CD4-positive, alpha-beta memory T cell (primary cell): ENCODE measurements around the gene PPIL6. TPM values are rescaled to one million over a fixed set of nuclear protein-coding genes. Genes with fewer than 3 reads are reported as not detected.

Experiments used
- CTCF ChIA-PET: fragments of 350-600 bp; sonication (Branson Sonifier 250); formaldehyde crosslinking; loops from one replicate; lab custom pipeline; 2021; ENCODE audit warnings: inconsistent platforms; ENCODE audit not compliant: partially characterized antibody; lab: Charles Lee
- POLR2A ChIA-PET: fragments of 350-600 bp; sonication (Branson Sonifier 250); formaldehyde crosslinking; loops from one replicate; lab custom pipeline; 2021; ENCODE audit not compliant: partially characterized antibody; lab: Charles Lee
- DNase-seq, 5 donors: peaks; one replicate each; pipeline versions ENCODE4 v3.0.0 to v3.0.0-alpha.2; 2020 to 2022; ENCODE audit warnings: mixed read lengths in 1 of 5
- H3K27ac ChIP-seq: one replicate; pipeline ENCODE4 v1.7.0; 2013; ENCODE audit warnings: low read depth, low read length
- H3K27me3 ChIP-seq: 2 replicates; pipeline ENCODE4 v1.7.0; 2013; ENCODE audit warnings: mild to moderate bottlenecking, low read length, moderate library complexity; ENCODE audit not compliant: insufficient read depth
- H3K36me3 ChIP-seq: 2 replicates; pipeline ENCODE4 v1.7.0; 2013; ENCODE audit warnings: mild to moderate bottlenecking, low read length, moderate library complexity; ENCODE audit not compliant: insufficient read depth
- H3K4me1 ChIP-seq: 2 replicates; pipeline ENCODE4 v1.7.0; 2013; ENCODE audit warnings: mild to moderate bottlenecking, low read length, moderate library complexity; ENCODE audit not compliant: insufficient read depth
- H3K4me3 ChIP-seq, 2 donors: one replicate each; pipeline ENCODE4 v1.7.0; 2013; ENCODE audit warnings: low read length in 2 of 2, mild to moderate bottlenecking in 1 of 2
- H3K9me3 ChIP-seq, 2 donors: one replicate each; pipeline ENCODE4 v1.7.0; 2013; ENCODE audit warnings: low read length in 2 of 2, control low read depth in 1 of 2; ENCODE audit not compliant: control insufficient read depth in 1 of 2
- H3K27ac Mint-ChIP-seq, 7 donors: one replicate each; pipeline ENCODE4 v1.8.0; 2020 to 2021; ENCODE audit warnings: mixed read lengths in 7 of 7, mild to moderate bottlenecking in 6 of 7, inconsistent platforms in 3 of 7, moderate library complexity in 3 of 7
- H3K27me3 Mint-ChIP-seq, 2 donors: one replicate each; pipeline ENCODE4 v1.8.0; 2020 to 2021; ENCODE audit warnings: mixed read lengths in 2 of 2
- H3K36me3 Mint-ChIP-seq, 2 donors: one replicate each; pipeline ENCODE4 v1.8.0; 2020 to 2021; ENCODE audit warnings: mixed read lengths in 2 of 2, inconsistent platforms in 1 of 2, mild to moderate bottlenecking in 1 of 2
- H3K4me1 Mint-ChIP-seq, 4 donors: one replicate each; pipeline ENCODE4 v1.8.0; 2020 to 2021; ENCODE audit warnings: mixed read lengths in 4 of 4, mild to moderate bottlenecking in 1 of 4
- H3K4me3 Mint-ChIP-seq, 8 donors: one replicate each; pipeline ENCODE4 v1.8.0; 2020 to 2021; ENCODE audit warnings: mixed read lengths in 8 of 8, mild to moderate bottlenecking in 7 of 8, moderate library complexity in 6 of 8, inconsistent platforms in 3 of 8
- H3K9me3 Mint-ChIP-seq, 8 donors: one replicate each; pipeline ENCODE4 v1.8.0; 2020 to 2021; ENCODE audit warnings: mixed read lengths in 8 of 8, mild to moderate bottlenecking in 5 of 8, inconsistent platforms in 3 of 8, moderate library complexity in 1 of 8
- intact Hi-C: fragments of 100-400 bp; cut with micrococcal nuclease; formaldehyde crosslinking; loops from one replicate; pipeline ENCODE4 v1.15.1; 2023
- polyA plus RNA-seq, 2 donors: library from polyadenylated mRNA; unstranded; fragments of 300-500 nt; fragmentation: Illumina TruSeq; gene quantifications; one replicate each; pipeline ENCODE4 v1.2.3, GENCODE V29; 2021
- total RNA-seq, 2 experiments: library from RNA; stranded (reverse); gene quantifications; one replicate each; pipeline ENCODE4 v1.2.3, GENCODE V29; 2021

Gene PPIL6
- total and polyA plus RNA-seq, 4 experiments from 2014 or later = 0.33 to 0.52 (median 0.37) TPM

DNA sequence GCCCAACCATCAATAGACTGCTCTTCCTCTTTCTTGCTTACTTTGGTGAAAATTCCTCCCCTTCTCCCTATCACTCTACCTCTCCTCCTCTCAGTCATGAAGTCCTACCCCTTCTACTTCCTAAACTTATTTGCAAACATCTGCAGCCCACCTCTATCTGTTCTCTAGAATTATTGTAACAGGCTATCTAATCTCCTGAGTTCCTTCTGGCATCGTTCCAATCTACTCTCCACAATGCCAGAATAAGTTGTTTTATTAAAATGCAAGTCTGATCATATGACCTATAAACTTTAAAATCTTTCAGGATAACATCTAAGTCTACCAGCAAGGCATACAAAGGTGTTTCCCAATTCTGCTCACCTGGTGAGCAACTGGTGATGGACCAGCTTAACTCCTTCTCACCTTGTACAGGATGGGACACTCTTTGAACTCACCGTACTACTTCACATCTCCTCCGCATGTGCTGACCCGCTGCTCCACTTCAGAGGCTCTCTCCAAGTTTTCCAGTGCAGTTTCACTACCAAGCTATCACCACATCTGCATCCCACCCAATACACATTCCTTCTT is 66.0 kb downstream of the PPIL6 start:
- no peaks in the 10 kb centered on the region for H3K27me3 ChIP-seq
- POLR2A ChIA-PET = interaction anchor here (1.1 to 2.8 kb wide), 2 partner anchors 8 to 24 kb away, joined by 3 to 18 read pairs; partner anchors contain the start of gene CD164
- H3K36me3 Mint-ChIP-seq = peaks cover 64 to 84% of the 10 kb centered on the region in 2 donors
- CTCF ChIA-PET = interaction anchor here (1.5 to 4.6 kb wide), 3 partner anchors 9 to 187 kb away, joined by 4 to 17 read pairs (median 4); partner anchors contain the start of gene CD164
- H3K4me3 ChIP-seq = no peak overlapping the region
- no peaks in the 10 kb centered on the region for H3K27me3 Mint-ChIP-seq
- H3K9me3 ChIP-seq = no peaks in the 10 kb centered on the region
- H3K36me3 ChIP-seq = peaks cover 60% of the 10 kb centered on the region
- H3K27ac Mint-ChIP-seq = peak overlapping the region; percentile 22 to 89 (median 73)
- no peak for DNase-seq
- H3K4me3 Mint-ChIP-seq = peak overlapping the region in 6 of 8 donors; percentile 5 to 62 (median 51)
- H3K9me3 Mint-ChIP-seq = no peaks in the 10 kb centered on the region
- H3K27ac ChIP-seq = no peak overlapping the region
- H3K4me1 ChIP-seq = peaks cover 73% of the 10 kb centered on the region
- intact Hi-C loops = no loop called here
- H3K4me1 Mint-ChIP-seq = peaks cover 57 to 89% (median 70%) of the 10 kb centered on the region in 4 donors

DNA sequence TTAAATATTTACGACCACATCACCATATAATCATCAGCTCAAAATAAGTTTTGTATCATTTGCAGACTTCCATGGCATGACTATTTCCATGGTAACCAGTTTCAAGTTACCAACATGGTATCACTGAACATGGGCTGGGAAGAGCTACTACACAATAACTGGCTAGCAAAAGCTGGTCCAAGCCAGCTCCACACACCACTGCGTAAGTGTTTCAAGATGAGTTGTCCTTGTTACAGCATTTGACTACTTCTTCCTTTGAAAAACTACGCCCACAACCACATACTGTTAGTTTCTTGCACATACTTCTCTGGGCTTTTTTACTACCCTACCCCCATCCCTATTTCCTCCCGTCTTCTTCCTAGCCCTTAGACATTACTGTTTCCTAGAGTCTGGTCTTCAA is 66.7 kb downstream of the PPIL6 start:
- Histone ChIP-seq H3K36me3 (peaks cover 62% of the 10 kb centered on the region), H3K4me1 (peaks cover 66% of the 10 kb centered on the region), H3K27ac (no peak overlapping the region), H3K27me3 (no peaks in the 10 kb centered on the region), H3K9me3 (no peaks in the 10 kb centered on the region), H3K4me3 (no peak overlapping the region)
- no peaks in the 10 kb centered on the region for H3K9me3 Mint-ChIP-seq
- CTCF ChIA-PET = interaction anchor here (0.8 to 4.6 kb wide), 4 partner anchors 9 to 186 kb away, joined by 3 to 17 read pairs (median 4); partner anchors contain the start of gene CD164
- peak overlapping the region; percentile 38 to 77 (median 68) for H3K27ac Mint-ChIP-seq
- peaks cover 59 to 84% of the 10 kb centered on the region in 2 donors for H3K36me3 Mint-ChIP-seq
- H3K4me1 Mint-ChIP-seq = peaks cover 52 to 82% (median 65%) of the 10 kb centered on the region in 4 donors
- H3K27me3 Mint-ChIP-seq = no peaks in the 10 kb centered on the region
- DNase-seq = no peak
- intact Hi-C loops = no loop called here
- H3K4me3 Mint-ChIP-seq = peak overlapping the region in 6 of 8 donors; percentile 13 to 62 (median 48)
- POLR2A ChIA-PET = interaction anchor here (1.1 to 2.8 kb wide), 2 partner anchors 9 to 23 kb away, joined by 3 to 18 read pairs; partner anchors contain the start of gene CD164

- Histone ChIP-seq H3K36me3 (peaks cover 63% of the 10 kb centered on the region), H3K9me3 (no peaks in the 10 kb centered on the region), H3K4me1 (peaks cover 62% of the 10 kb centered on the region), H3K27me3 (no peaks in the 10 kb centered on the region), H3K4me3 (no peak overlapping the region), H3K27ac (no peak overlapping the region)
- Mint-ChIP-seq H3K4me1 (peaks cover 50 to 78% (median 61%) of the 10 kb centered on the region in 4 donors), H3K9me3 (no peaks in the 10 kb centered on the region), H3K36me3 (peaks cover 59 to 85% of the 10 kb centered on the region in 2 donors), H3K27me3 (no peaks in the 10 kb centered on the region), H3K27ac (peak overlapping the region in 6 of 7 donors; percentile 20 to 77 (median 69)), H3K4me3 (peak overlapping the region in 4 of 8 donors; percentile 34 to 62 (median 42))
- no peak for DNase-seq
- POLR2A ChIA-PET = interaction anchor here (2.8 kb wide), 1 partner anchor 9 kb away, joined by 18 read pairs; the partner anchor contains the start of gene CD164
- intact Hi-C loops = no loop called here
- CTCF ChIA-PET = interaction anchor here (0.8 to 4.6 kb wide), 3 partner anchors 10 to 186 kb away, joined by 3 to 17 read pairs (median 4); partner anchors contain the start of gene CD164
Measured at GRCh38 chr6:109373331-109373730, 67.1 kb downstream of the PPIL6 start.

GRCh38 chr6:109372130-109372529 is 68.3 kb downstream of the PPIL6 start:
- H3K27me3 Mint-ChIP-seq = no peaks in the 10 kb centered on the region
- H3K4me3 Mint-ChIP-seq = no peak overlapping the region
- Histone ChIP-seq H3K9me3 (no peaks in the 10 kb centered on the region), H3K4me1 (peaks cover 50% of the 10 kb centered on the region), H3K4me3 (no peak overlapping the region), H3K27ac (no peak overlapping the region), H3K27me3 (no peaks in the 10 kb centered on the region), H3K36me3 (peaks cover 56% of the 10 kb centered on the region)
- H3K9me3 Mint-ChIP-seq = no peaks in the 10 kb centered on the region
- no peak for DNase-seq
- POLR2A ChIA-PET = interaction anchor here (2.8 kb wide), 1 partner anchor 10 kb away, joined by 18 read pairs; the partner anchor contains the start of gene CD164
- H3K36me3 Mint-ChIP-seq = peaks cover 53 to 82% of the 10 kb centered on the region in 2 donors
- H3K27ac Mint-ChIP-seq = peak overlapping the region in 6 of 7 donors; percentile 18 to 76 (median 62)
- CTCF ChIA-PET = interaction anchor here (0.8 to 4.6 kb wide), 2 partner anchors 11 to 13 kb away, joined by 3 to 17 read pairs; partner anchors contain the start of gene CD164
- peaks cover 40 to 70% (median 53%) of the 10 kb centered on the region in 4 donors for H3K4me1 Mint-ChIP-seq
- intact Hi-C loops = no loop called here

- Histone ChIP-seq H3K4me1 (peaks cover 37% of the 10 kb centered on the region), H3K27me3 (no peaks in the 10 kb centered on the region), H3K27ac (no peak overlapping the region), H3K9me3 (no peaks in the 10 kb centered on the region), H3K36me3 (peaks cover 55% of the 10 kb centered on the region), H3K4me3 (no peak overlapping the region)
- no peak for DNase-seq
- no peaks in the 10 kb centered on the region for H3K27me3 Mint-ChIP-seq
- intact Hi-C loops = no loop called here
- POLR2A ChIA-PET = interaction anchor here (0.6 to 1.9 kb wide), 2 partner anchors 12 to 70 kb away, joined by 3 to 17 read pairs; partner anchors contain the start of genes CD164 and SMPD2
- H3K27ac Mint-ChIP-seq = peak overlapping the region in 2 of 7 donors; percentile 17 to 60
- no peaks in the 10 kb centered on the region for H3K9me3 Mint-ChIP-seq
- CTCF ChIA-PET = interaction anchor here (0.6 to 4.6 kb wide), 6 partner anchors 11 to 669 kb away, joined by 3 to 17 read pairs (median 3); partner anchors contain the start of gene CD164
- H3K4me3 Mint-ChIP-seq = peak overlapping the region in 2 of 8 donors; percentile 3 to 20
- peaks cover 48 to 84% of the 10 kb centered on the region in 2 donors for H3K36me3 Mint-ChIP-seq
- peaks cover 36 to 62% (median 49%) of the 10 kb centered on the region in 4 donors for H3K4me1 Mint-ChIP-seq
Measured at GRCh38 chr6:109370792-109371191, 69.6 kb downstream of the PPIL6 start.

DNA sequence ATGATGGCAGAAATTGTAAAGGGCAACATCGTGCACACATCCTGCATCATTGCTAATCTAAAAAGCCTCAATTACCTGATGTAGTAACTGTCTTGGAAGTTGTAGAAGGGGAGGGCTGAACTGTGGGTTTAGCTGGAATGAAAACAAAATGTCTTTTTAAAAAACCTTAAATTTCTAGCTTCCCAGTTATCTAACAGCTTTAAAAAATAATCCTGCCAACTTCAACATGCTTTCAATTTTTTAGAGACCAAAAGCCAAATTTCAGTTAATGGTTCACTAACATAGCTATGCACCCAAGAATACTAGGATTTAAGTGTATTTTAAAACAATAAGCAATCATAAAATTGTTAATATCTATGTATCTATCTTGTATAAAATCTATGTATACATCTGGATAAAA is 70.1 kb downstream of the PPIL6 start:
- ChIA-PET POLR2A (interaction anchor here (0.6 to 1.9 kb wide), 2 partner anchors 12 to 70 kb away, joined by 3 to 17 read pairs; partner anchors contain the start of genes CD164 and SMPD2), CTCF (interaction anchor here (0.8 to 4.6 kb wide), 4 partner anchors 11 to 670 kb away, joined by 3 to 17 read pairs (median 3); partner anchors contain the start of gene CD164)
- intact Hi-C loops = no loop called here

More for the DNA sequence above, 70.1 kb downstream of the PPIL6 start:
- DNase-seq = no peak
- Histone ChIP-seq H3K9me3 (no peaks in the 10 kb centered on the region), H3K4me3 (no peak overlapping the region), H3K4me1 (peaks cover 37% of the 10 kb centered on the region), H3K36me3 (peaks cover 51% of the 10 kb centered on the region), H3K27me3 (no peaks in the 10 kb centered on the region), H3K27ac (no peak overlapping the region)
- Mint-ChIP-seq H3K27me3 (no peaks in the 10 kb centered on the region), H3K4me3 (no peak overlapping the region), H3K4me1 (peaks cover 36 to 62% (median 49%) of the 10 kb centered on the region in 4 donors), H3K9me3 (no peaks in the 10 kb centered on the region), H3K27ac (peak overlapping the region in 1 of 7 donors; percentile 60), H3K36me3 (peaks cover 48 to 82% of the 10 kb centered on the region in 2 donors)
